Panc1 (cell line): ENCODE measurements around the gene ADK. TPM values are rescaled to one million over a fixed set of nuclear protein-coding genes. Genes with fewer than 3 reads are reported as not detected.

Source experiments
- ATAC-seq: fragments of 200-7000 bp; cut with Tn5 transposase; 2 replicates; pipeline ENCODE4 v1.9.1; 2020; ENCODE audit warnings: mild to moderate bottlenecking, moderate library complexity
- BruUV-seq: library from RNA; stranded (reverse); fragments of 400-500 nt; replicated peaks from 2 replicates; lab custom pipeline; 2021; lab: Mats Ljungman, UMichigan
- CTCF ChIA-PET: fragments of 300-600 bp; sonication (Branson Sonifier 250); formaldehyde crosslinking; loops from one replicate; lab custom pipeline; 2022; ENCODE audit warnings: antibody characterized with exemption; lab: Charles Lee
- POLR2A ChIA-PET: fragments of 300-600 bp; sonication (Branson Sonifier 250); formaldehyde crosslinking; loops from one replicate; lab custom pipeline; 2022; ENCODE audit warnings: antibody characterized with exemption; lab: Charles Lee
- DNase-seq: peaks from one replicate; pipeline ENCODE4 v3.0.0-alpha.2; 2010; ENCODE audit warnings: low read depth, low spot score
- H3K27ac ChIP-seq: 2 replicates; pipeline ENCODE4 v1.5.1; 2011; ENCODE audit warnings: mild to moderate bottlenecking, low read length, inconsistent platforms
- H3K27me3 ChIP-seq: fragments of 200-500 bp; sonication (Bioruptor generic); 2 replicates; pipeline ENCODE4 v1.6.0; 2014; ENCODE audit warnings: low read length, inconsistent platforms; ENCODE audit not compliant: control insufficient read depth, insufficient read depth
- H3K36me3 ChIP-seq: fragments of 200-500 bp; sonication (Bioruptor generic); 2 replicates; pipeline ENCODE4 v1.5.1; 2014; ENCODE audit warnings: inconsistent platforms, mild to moderate bottlenecking, low read length, moderate library complexity; ENCODE audit not compliant: control insufficient read depth, insufficient read depth
- H3K4me1 ChIP-seq: 2 replicates; pipeline ENCODE4 v1.5.1; 2011; ENCODE audit warnings: inconsistent platforms, mild to moderate bottlenecking, low read length, moderate library complexity; ENCODE audit not compliant: control insufficient read depth, insufficient read depth
- H3K4me3 ChIP-seq, 2 experiments: 2 replicates each; pipeline ENCODE4 v1.5.1; 2011 to 2012; ENCODE audit warnings: low read depth in 2 of 2, low read length in 2 of 2, mild to moderate bottlenecking in 2 of 2, inconsistent platforms in 1 of 2, moderate library complexity in 1 of 2
- H3K9me3 ChIP-seq: fragments of 200-500 bp; sonication (Bioruptor generic); 2 replicates; pipeline ENCODE4 v1.5.1; 2014; ENCODE audit warnings: low read depth, mild to moderate bottlenecking, inconsistent platforms, low read length, moderate library complexity; ENCODE audit not compliant: control insufficient read depth, insufficient read depth
- POLR2AphosphoS5 ChIP-seq: IDR thresholded peaks from 2 replicates; pipeline ENCODE4 v1.6.1; 2012; ENCODE audit warnings: mild to moderate bottlenecking, low read depth, low read length, moderate library complexity
- SIN3A ChIP-seq: IDR thresholded peaks from 2 replicates; pipeline ENCODE4 v1.6.1; 2012; ENCODE audit warnings: low read depth, mild to moderate bottlenecking, low read length, moderate library complexity, borderline replicate concordance; ENCODE audit not compliant: insufficient read depth
- TCF7L2 ChIP-seq: IDR thresholded peaks from 2 replicates; pipeline ENCODE4 v1.6.1; 2011; ENCODE audit warnings: mild to moderate bottlenecking, low read depth, low read length, inconsistent platforms
- in situ Hi-C: cut with HindIII; loops from 2 replicates; pipeline ENCODE4 v1.10.0; 2016; ENCODE audit warnings: low sequenced_read_pairs, low pct_unique_long_range_greater_than_20kb
- intact Hi-C: fragments of 100-400 bp; cut with micrococcal nuclease; formaldehyde crosslinking; loops from one replicate; pipeline ENCODE4 v1.10.0; 2022; ENCODE audit not compliant: unreplicated experiment
- total RNA-seq: library from RNA; stranded (reverse); gene quantifications from one replicate; pipeline ENCODE4 v1.2.1, GENCODE V29; 2021; ENCODE audit not compliant: unreplicated experiment
- TF ChIP-seq, protein P1 (sequence below), 2 experiments: IDR thresholded peaks; 2 replicates each; pipeline ENCODE4 v1.6.1; 2011 to 2012; ENCODE audit warnings: low read depth in 2 of 2, control low read depth in 1 of 2, low read length in 1 of 2, mild to moderate bottlenecking in 1 of 2, moderate library complexity in 1 of 2; ENCODE audit not compliant: insufficient read depth in 1 of 2
- TF ChIP-seq, protein P2 (sequence below): fragments of 450-650 bp; IDR thresholded peaks from 2 replicates; pipeline ENCODE4 v1.5.1; 2017; ENCODE audit warnings: mild to moderate bottlenecking

The ADK gene
- total RNA-seq, 1 experiment from 2014 or later, result 64.5 TPM

DNA sequence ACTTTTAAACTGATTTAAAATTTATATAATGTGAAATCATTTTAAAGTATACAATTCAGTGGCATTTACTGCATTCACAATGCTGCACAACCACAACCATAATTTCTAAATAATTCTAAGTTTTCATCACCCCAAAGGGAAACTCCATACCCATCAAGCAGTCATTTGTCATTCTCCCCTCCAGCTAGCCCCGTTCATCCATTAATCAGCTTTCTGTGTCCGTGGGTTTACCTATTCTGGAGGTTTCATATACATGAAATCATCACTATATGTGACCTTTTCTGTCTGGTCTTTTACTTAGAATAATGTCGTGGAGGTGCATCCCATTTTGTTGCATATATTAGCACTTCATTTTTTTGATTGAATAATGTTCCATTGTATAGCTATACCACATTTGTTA, 214.1 kb downstream of the ADK start:
- Histone ChIP-seq H3K27ac (no peak overlapping the region), H3K4me1 (no peaks in the 10 kb centered on the region), H3K4me3 (no peak overlapping the region), H3K36me3 (no peaks in the 10 kb centered on the region), H3K9me3 (peaks cover 9% of the 10 kb centered on the region; the same call in 1 of the 2 replicates), H3K27me3 (no peaks in the 10 kb centered on the region)
- no peak for TF ChIP-seq TCF7L2
- TF ChIP-seq SIN3A, result no peak
- TF ChIP-seq, protein P1, sequence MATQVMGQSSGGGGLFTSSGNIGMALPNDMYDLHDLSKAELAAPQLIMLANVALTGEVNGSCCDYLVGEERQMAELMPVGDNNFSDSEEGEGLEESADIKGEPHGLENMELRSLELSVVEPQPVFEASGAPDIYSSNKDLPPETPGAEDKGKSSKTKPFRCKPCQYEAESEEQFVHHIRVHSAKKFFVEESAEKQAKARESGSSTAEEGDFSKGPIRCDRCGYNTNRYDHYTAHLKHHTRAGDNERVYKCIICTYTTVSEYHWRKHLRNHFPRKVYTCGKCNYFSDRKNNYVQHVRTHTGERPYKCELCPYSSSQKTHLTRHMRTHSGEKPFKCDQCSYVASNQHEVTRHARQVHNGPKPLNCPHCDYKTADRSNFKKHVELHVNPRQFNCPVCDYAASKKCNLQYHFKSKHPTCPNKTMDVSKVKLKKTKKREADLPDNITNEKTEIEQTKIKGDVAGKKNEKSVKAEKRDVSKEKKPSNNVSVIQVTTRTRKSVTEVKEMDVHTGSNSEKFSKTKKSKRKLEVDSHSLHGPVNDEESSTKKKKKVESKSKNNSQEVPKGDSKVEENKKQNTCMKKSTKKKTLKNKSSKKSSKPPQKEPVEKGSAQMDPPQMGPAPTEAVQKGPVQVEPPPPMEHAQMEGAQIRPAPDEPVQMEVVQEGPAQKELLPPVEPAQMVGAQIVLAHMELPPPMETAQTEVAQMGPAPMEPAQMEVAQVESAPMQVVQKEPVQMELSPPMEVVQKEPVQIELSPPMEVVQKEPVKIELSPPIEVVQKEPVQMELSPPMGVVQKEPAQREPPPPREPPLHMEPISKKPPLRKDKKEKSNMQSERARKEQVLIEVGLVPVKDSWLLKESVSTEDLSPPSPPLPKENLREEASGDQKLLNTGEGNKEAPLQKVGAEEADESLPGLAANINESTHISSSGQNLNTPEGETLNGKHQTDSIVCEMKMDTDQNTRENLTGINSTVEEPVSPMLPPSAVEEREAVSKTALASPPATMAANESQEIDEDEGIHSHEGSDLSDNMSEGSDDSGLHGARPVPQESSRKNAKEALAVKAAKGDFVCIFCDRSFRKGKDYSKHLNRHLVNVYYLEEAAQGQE (IDR thresholded peaks at IDR 0.05; ENCODE audit: insufficient read depth in 1 of 2, low read depth in 2 of 2, low read length in 1 of 2), result no peak
- no peak for TF ChIP-seq POLR2AphosphoS5
- TF ChIP-seq, protein P2, sequence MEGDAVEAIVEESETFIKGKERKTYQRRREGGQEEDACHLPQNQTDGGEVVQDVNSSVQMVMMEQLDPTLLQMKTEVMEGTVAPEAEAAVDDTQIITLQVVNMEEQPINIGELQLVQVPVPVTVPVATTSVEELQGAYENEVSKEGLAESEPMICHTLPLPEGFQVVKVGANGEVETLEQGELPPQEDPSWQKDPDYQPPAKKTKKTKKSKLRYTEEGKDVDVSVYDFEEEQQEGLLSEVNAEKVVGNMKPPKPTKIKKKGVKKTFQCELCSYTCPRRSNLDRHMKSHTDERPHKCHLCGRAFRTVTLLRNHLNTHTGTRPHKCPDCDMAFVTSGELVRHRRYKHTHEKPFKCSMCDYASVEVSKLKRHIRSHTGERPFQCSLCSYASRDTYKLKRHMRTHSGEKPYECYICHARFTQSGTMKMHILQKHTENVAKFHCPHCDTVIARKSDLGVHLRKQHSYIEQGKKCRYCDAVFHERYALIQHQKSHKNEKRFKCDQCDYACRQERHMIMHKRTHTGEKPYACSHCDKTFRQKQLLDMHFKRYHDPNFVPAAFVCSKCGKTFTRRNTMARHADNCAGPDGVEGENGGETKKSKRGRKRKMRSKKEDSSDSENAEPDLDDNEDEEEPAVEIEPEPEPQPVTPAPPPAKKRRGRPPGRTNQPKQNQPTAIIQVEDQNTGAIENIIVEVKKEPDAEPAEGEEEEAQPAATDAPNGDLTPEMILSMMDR, result no peak
- DNase-seq, result no peak
- intact Hi-C loops (no loop called here), in situ Hi-C loops (no loop called here)
- POLR2A ChIA-PET, result no interaction called here
- ATAC-seq, result no peak
- no TSS peak for BruUV-seq
- CTCF ChIA-PET, result no interaction called here

DNA sequence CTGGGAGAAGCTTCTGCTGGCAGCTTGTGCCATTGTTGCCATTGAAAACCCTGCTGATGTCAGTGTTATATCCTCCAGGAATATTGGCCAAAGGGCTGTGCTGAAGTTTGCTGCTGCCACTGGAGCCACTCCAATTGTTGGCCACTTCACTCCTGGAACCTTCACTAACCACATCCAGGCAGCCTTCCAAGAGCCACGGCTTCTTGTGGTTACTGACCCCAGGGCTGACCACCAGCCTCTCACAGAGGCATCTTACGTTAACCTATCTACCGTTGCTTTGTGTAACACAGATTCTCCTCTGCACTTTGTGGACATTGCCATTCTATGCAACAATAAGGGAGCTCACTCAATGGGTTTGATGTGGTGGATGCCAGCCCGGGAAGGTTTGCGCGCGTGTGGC, 220.7 kb downstream of the ADK start:
- BruUV-seq, result no TSS peak
- no peak for DNase-seq
- ATAC-seq, result no peak
- H3K27me3 ChIP-seq, result no peaks in the 10 kb centered on the region
- H3K27ac ChIP-seq, result no peak overlapping the region
- TF ChIP-seq, protein P1 (IDR thresholded peaks at IDR 0.05; ENCODE audit: insufficient read depth in 1 of 2, low read depth in 2 of 2, low read length in 1 of 2), result no peak
- TF ChIP-seq SIN3A, result no peak
- TF ChIP-seq, protein P2, result no peak
- no peak for TF ChIP-seq TCF7L2
- no peak for TF ChIP-seq POLR2AphosphoS5
- intact Hi-C loops, result no loop called here
- H3K36me3 ChIP-seq, result no peaks in the 10 kb centered on the region
- ChIA-PET POLR2A (no interaction called here), CTCF (no interaction called here)
- in situ Hi-C loops, result no loop called here
- no peak overlapping the region for H3K4me3 ChIP-seq
- H3K9me3 ChIP-seq, result no peaks in the 10 kb centered on the region
- no peaks in the 10 kb centered on the region for H3K4me1 ChIP-seq
